K562 (cell line): ENCODE data around the gene CLDND1. TPM values are rescaled to one million over a fixed set of nuclear protein-coding genes. Genes with fewer than 3 reads are reported as not detected.

Experiments
- BRF1 ChIP-seq: IDR thresholded peaks from 3 replicates; pipeline ENCODE4 v1.6.1; 2011; ENCODE audit warnings: borderline replicate concordance, mild to moderate bottlenecking; ENCODE audit not compliant: insufficient read length; ENCODE audit errors: extremely low read depth
- CBFA2T3 ChIP-seq: fragments of 450-650 bp; IDR thresholded peaks from 2 replicates; pipeline ENCODE4 v1.6.1; 2017
- CEBPB ChIP-seq: fragments of 450-650 bp; IDR thresholded peaks from 2 replicates; pipeline ENCODE4 v1.6.1; 2016; ENCODE audit warnings: missing genetic modification characterization, missing compliant biosample characterization
- COPS2 ChIP-seq: fragments of 450-650 bp; conservative IDR thresholded peaks from 2 replicates; pipeline ENCODE4 v1.6.1; 2016; ENCODE audit warnings: mild to moderate bottlenecking, moderate library complexity
- EHMT2 ChIP-seq: fragments of 450-650 bp; IDR thresholded peaks from 2 replicates; pipeline ENCODE4 v1.6.1; 2018; ENCODE audit warnings: antibody characterized with exemption
- HDAC2 ChIP-seq: fragments of 450-650 bp; IDR thresholded peaks from 2 replicates; pipeline ENCODE4 v1.6.1; 2016; ENCODE audit warnings: mild to moderate bottlenecking
- HDAC3 ChIP-seq: fragments of 450-650 bp; IDR thresholded peaks from 2 replicates; pipeline ENCODE4 v1.6.1; 2018; ENCODE audit warnings: borderline replicate concordance, mild to moderate bottlenecking, moderate library complexity; ENCODE audit not compliant: partially characterized antibody
- HNRNPL ChIP-seq: fragments of 200-400 bp; formaldehyde crosslinking; IDR thresholded peaks from 2 replicates; pipeline ENCODE4 v1.6.1; 2017; ENCODE audit warnings: low read depth, mild to moderate bottlenecking, low read length
- KDM1A ChIP-seq, 2 experiments: fragments of 450-650 bp; IDR thresholded peaks; 2 replicates each; pipeline ENCODE4 v1.6.1; 2016; ENCODE audit warnings: mild to moderate bottlenecking in 2 of 2
- MED1 ChIP-seq: sonication (generic); formaldehyde crosslinking; IDR thresholded peaks from 2 replicates; pipeline ENCODE4 v1.8.1; 2023; ENCODE audit warnings: missing genetic modification reagents, borderline replicate concordance
- MTA2 ChIP-seq: fragments of 450-650 bp; IDR thresholded peaks from 2 replicates; pipeline ENCODE4 v1.6.1; 2016; ENCODE audit warnings: low read depth
- POLR2AphosphoS5 ChIP-seq: IDR thresholded peaks from 2 replicates; pipeline ENCODE4 v1.6.1; 2011; ENCODE audit warnings: mild to moderate bottlenecking, low read depth, low read length, moderate library complexity; ENCODE audit not compliant: control insufficient read depth, insufficient read depth
- POLR3G ChIP-seq: IDR thresholded peaks from 2 replicates; pipeline ENCODE4 v1.6.1; 2011; ENCODE audit not compliant: insufficient read length, insufficient replicate concordance; ENCODE audit errors: extremely low read depth
- SIN3A ChIP-seq, 2 experiments: fragments of 150-350 bp in 1 of 2; IDR thresholded peaks; 2 replicates each; pipeline ENCODE4 v1.6.1; 2011 to 2016; ENCODE audit warnings: borderline replicate concordance in 2 of 2, low read depth in 2 of 2, low read length in 2 of 2, mild to moderate bottlenecking in 2 of 2, moderate library complexity in 2 of 2; ENCODE audit not compliant: control insufficient read depth in 1 of 2
- SMAD1 ChIP-seq: fragments of 150-350 bp; IDR thresholded peaks from 2 replicates; pipeline ENCODE4 v1.6.1; 2014; ENCODE audit warnings: low read length, low read depth; ENCODE audit not compliant: partially characterized antibody
- SMARCA4 ChIP-seq: fragments of 450-650 bp; IDR thresholded peaks from 2 replicates; pipeline ENCODE4 v1.6.1; 2016
- SMARCC2 ChIP-seq: fragments of 450-650 bp; IDR thresholded peaks from 2 replicates; pipeline ENCODE4 v1.6.1; 2017; ENCODE audit warnings: antibody characterized with exemption, moderate library complexity, mild to moderate bottlenecking, low read depth
- SPI1 ChIP-seq: IDR thresholded peaks from 2 replicates; pipeline ENCODE4 v1.6.1; 2011; ENCODE audit warnings: low read depth, low read length, control low read depth, borderline replicate concordance
- TAL1 ChIP-seq: fragments of 450-650 bp; IDR thresholded peaks from 2 replicates; pipeline ENCODE4 v1.6.1; 2016; ENCODE audit warnings: mild to moderate bottlenecking
- ZEB2 ChIP-seq: fragments of 450-650 bp; IDR thresholded peaks from 2 replicates; pipeline ENCODE4 v1.6.1; 2016
- ZNF146 ChIP-seq: IDR thresholded peaks from one replicate; pipeline ENCODE4 v1.6.1; 2018; ENCODE audit warnings: missing compliant biosample characterization; ENCODE audit not compliant: unreplicated experiment
- polyA plus RNA-seq, 8 experiments: library from polyadenylated mRNA; depleted of rRNA in 4 of 8; stranded (reverse) in 5 of 8; unstranded in 3 of 8; fragments of >200 nt; fragmentation: Nextera tagmentation in 2 of 8; fragmentation: Illumina TruSeq in 1 of 8; extraction: Ambion mirVana in 2 of 8; extraction: Trizol in 1 of 8; gene quantifications; 2 replicates each; pipeline versions ENCODE4 v1.2.1 to v1.2.3, GENCODE V29; 2011 to 2014; ENCODE audit warnings: inconsistent platforms in 1 of 8, missing spikeins in 1 of 8
- total RNA-seq, 7 experiments: library from RNA; depleted of rRNA in 6 of 7; stranded (reverse); fragments of >200 nt in 6 of 7; fragmentation: Illumina TruSeq in 2 of 7; extraction: Trizol in 2 of 7; gene quantifications; 2 replicates each; pipeline versions ENCODE4 v1.2.1 to v1.2.3, GENCODE V29; 2011 to 2021; ENCODE audit warnings: low replicate concordance in 1 of 7
- TF ChIP-seq, protein P1 (sequence below): sonication (generic); formaldehyde crosslinking; IDR thresholded peaks from 2 replicates; pipeline ENCODE4 v1.8.0; 2022; ENCODE audit warnings: missing genetic modification reagents, mild to moderate bottlenecking, borderline replicate concordance
- TF ChIP-seq, protein P2 (sequence below): fragments of 450-650 bp; IDR thresholded peaks from 2 replicates; pipeline ENCODE4 v1.6.1; 2018; ENCODE audit not compliant: partially characterized antibody
- TF ChIP-seq, protein P3 (sequence below): fragments of 150-350 bp; IDR thresholded peaks from 2 replicates; pipeline ENCODE4 v1.6.1; 2014; ENCODE audit warnings: low read depth, mild to moderate bottlenecking, low read length, borderline replicate concordance

Gene CLDND1
- total and polyA plus RNA-seq, 9 of the 15 experiments (the other 6 are each of a cell fraction or from before 2014, with no cell fraction given), result 29.2 to 141 (median 60.7) TPM

DNA sequence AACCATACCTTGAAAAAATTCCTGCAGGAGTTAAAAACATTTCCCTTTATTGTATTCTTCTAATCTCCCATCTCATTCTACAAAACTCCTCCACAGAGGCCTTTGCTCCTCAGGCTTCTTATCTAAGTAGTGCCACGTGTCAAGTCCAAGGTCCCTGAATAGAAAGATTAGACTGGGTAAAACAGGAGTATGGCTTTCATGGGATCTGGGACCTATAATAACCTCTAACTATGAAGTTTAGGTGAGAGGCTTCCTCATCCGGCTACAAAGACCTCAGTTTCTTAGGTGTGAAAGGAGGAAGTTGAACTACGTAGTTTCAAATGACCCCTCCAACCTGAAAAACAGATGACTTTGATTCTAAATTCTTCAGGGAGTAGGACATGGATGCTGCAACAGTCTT, 29.1 kb upstream of the CLDND1 start (continued):
- TF ChIP-seq KDM1A (IDR thresholded peaks at IDR 0.05) (peak; percentile 45 to 58; a peak in 2 of 4 replicates), POLR3G (no peak), SMAD1 (no peak), SMARCC2 (no peak), HDAC3 (peak; percentile 49), TAL1 (peak; percentile 81), COPS2 (no peak), SMARCA4 (peak; percentile 77), SIN3A (IDR thresholded peaks at IDR 0.05; ENCODE audit: borderline replicate concordance in 2 of 2, control insufficient read depth in 1 of 2, low read depth in 2 of 2, low read length in 2 of 2) (no peak), ZNF146 (CRISPR knock-in tag) (no peak), HDAC2 (no peak), EHMT2 (no peak), HNRNPL (no peak), MTA2 (peak; percentile 57; the same call in 1 of the 2 replicates), CBFA2T3 (peak; percentile 86), SPI1 (no peak), MED1 (CRISPR knock-in tag) (no peak), BRF1 (no peak), ZEB2 (0 out of 2 replicates have a peak, but pooled peaks have one; percentile 38), POLR2AphosphoS5 (peak; percentile 67; the same call in 1 of the 2 replicates), CEBPB (tag) (no peak)
- TF ChIP-seq, protein P1, sequence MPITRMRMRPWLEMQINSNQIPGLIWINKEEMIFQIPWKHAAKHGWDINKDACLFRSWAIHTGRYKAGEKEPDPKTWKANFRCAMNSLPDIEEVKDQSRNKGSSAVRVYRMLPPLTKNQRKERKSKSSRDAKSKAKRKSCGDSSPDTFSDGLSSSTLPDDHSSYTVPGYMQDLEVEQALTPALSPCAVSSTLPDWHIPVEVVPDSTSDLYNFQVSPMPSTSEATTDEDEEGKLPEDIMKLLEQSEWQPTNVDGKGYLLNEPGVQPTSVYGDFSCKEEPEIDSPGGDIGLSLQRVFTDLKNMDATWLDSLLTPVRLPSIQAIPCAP (CRISPR knock-in tag), result no peak
- TF ChIP-seq, protein P2, sequence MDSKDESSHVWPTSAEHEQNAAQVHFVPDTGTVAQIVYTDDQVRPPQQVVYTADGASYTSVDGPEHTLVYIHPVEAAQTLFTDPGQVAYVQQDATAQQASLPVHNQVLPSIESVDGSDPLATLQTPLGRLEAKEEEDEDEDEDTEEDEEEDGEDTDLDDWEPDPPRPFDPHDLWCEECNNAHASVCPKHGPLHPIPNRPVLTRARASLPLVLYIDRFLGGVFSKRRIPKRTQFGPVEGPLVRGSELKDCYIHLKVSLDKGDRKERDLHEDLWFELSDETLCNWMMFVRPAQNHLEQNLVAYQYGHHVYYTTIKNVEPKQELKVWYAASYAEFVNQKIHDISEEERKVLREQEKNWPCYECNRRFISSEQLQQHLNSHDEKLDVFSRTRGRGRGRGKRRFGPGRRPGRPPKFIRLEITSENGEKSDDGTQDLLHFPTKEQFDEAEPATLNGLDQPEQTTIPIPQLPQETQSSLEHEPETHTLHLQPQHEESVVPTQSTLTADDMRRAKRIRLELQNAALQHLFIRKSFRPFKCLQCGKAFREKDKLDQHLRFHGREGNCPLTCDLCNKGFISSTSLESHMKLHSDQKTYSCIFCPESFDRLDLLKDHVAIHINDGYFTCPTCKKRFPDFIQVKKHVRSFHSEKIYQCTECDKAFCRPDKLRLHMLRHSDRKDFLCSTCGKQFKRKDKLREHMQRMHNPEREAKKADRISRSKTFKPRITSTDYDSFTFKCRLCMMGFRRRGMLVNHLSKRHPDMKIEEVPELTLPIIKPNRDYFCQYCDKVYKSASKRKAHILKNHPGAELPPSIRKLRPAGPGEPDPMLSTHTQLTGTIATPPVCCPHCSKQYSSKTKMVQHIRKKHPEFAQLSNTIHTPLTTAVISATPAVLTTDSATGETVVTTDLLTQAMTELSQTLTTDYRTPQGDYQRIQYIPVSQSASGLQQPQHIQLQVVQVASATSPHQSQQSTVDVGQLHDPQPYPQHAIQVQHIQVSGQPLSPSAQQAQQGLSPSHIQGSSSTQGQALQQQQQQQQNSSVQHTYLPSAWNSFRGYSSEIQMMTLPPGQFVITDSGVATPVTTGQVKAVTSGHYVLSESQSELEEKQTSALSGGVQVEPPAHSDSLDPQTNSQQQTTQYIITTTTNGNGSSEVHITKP, result no peak
- TF ChIP-seq, protein P3, sequence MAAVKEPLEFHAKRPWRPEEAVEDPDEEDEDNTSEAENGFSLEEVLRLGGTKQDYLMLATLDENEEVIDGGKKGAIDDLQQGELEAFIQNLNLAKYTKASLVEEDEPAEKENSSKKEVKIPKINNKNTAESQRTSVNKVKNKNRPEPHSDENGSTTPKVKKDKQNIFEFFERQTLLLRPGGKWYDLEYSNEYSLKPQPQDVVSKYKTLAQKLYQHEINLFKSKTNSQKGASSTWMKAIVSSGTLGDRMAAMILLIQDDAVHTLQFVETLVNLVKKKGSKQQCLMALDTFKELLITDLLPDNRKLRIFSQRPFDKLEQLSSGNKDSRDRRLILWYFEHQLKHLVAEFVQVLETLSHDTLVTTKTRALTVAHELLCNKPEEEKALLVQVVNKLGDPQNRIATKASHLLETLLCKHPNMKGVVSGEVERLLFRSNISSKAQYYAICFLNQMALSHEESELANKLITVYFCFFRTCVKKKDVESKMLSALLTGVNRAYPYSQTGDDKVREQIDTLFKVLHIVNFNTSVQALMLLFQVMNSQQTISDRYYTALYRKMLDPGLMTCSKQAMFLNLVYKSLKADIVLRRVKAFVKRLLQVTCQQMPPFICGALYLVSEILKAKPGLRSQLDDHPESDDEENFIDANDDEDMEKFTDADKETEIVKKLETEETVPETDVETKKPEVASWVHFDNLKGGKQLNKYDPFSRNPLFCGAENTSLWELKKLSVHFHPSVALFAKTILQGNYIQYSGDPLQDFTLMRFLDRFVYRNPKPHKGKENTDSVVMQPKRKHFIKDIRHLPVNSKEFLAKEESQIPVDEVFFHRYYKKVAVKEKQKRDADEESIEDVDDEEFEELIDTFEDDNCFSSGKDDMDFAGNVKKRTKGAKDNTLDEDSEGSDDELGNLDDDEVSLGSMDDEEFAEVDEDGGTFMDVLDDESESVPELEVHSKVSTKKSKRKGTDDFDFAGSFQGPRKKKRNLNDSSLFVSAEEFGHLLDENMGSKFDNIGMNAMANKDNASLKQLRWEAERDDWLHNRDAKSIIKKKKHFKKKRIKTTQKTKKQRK, result no peak
